Posterior vena cava (tissue), 2 donors: ENCODE data around the gene CORO2A. TPM values are rescaled to one million over a fixed set of nuclear protein-coding genes. Genes with fewer than 3 reads are reported as not detected.
A peak's percentile ranks its signal among the peaks of the same experiment; 100 is the strongest.
"Not testable (repeated sequence)": the region's sequence is repeated elsewhere in the genome, so short reads cannot be mapped to it uniquely, and the experiment has no call there.

ENCODE experiments used
- DNase-seq: peaks from one replicate; pipeline ENCODE4 v3.0.0-alpha.2; 2020; ENCODE audit warnings: low spot score
- intact Hi-C, 2 donors: fragments of 100-400 bp; cut with DNase I; formaldehyde crosslinking; loops; one replicate each; pipeline versions ENCODE4 v1.14.1 to v1.14.2; 2022 to 2023
- microRNA-seq, 2 donors: library from miRNA; unstranded; fragments of <30 nt; microRNA quantifications; one replicate each; pipeline ENCODE4 v1.2.0, GENCODE V29; 2020 to 2021; ENCODE audit warnings: borderline microRNAs expressed in 2 of 2
- total RNA-seq, 2 donors: library from RNA; stranded (reverse); fragmentation: NEBNext Ultra II Directional; extraction: Animal tissue kit (Norgen Biotek cat#: 25700); gene quantifications; one replicate each; pipeline ENCODE4 v1.2.1, GENCODE V29; 2021
- donor health status: DM: yes; HTN: yes; CAD: no.
- donor health status: DM: yes; HTN: yes; CAD: no.

The CORO2A gene
- total RNA-seq, 2 donors from 2014 or later = 0.95 to 1.2 TPM

GRCh38 chr9:98081477-98082219 lies 110.8 kb downstream of the CORO2A start:
- intact Hi-C loops = no loop called here
- no peak for DNase-seq

- no peak for DNase-seq
- intact Hi-C loops = no loop called here
Observed at GRCh38 chr9:98080780-98081179, 111.7 kb downstream of the CORO2A start.

- DNase-seq = no peak
- intact Hi-C loops = no loop called here
Observed at GRCh38 chr9:98080326-98080725, 112.1 kb downstream of the CORO2A start.

- intact Hi-C loops = loop anchor here in 1 of 2 donors (10.0 kb wide), 1 partner anchor 126 kb away; no protein-coding TSS in a partner anchor
- DNase-seq = no peak
Observed at GRCh38 chr9:98078895-98079294, 113.5 kb downstream of the CORO2A start.

- intact Hi-C loops = loop anchor here in 1 of 2 donors (10.0 kb wide), 1 partner anchor 128 kb away; no protein-coding TSS in a partner anchor
- not testable (repeated sequence) for DNase-seq
Observed at GRCh38 chr9:98076514-98076890, 115.9 kb downstream of the CORO2A start.

- intact Hi-C loops = loop anchor here in 1 of 2 donors (10.0 kb wide), 1 partner anchor 129 kb away; no protein-coding TSS in a partner anchor
- no peak for DNase-seq
Observed at GRCh38 chr9:98075332-98075805, 117.1 kb downstream of the CORO2A start.

GRCh38 chr9:98074115-98074990 lies 118.1 kb downstream of the CORO2A start:
- DNase-seq = peak; percentile 84

GRCh38 chr9:98071737-98072136 lies 120.7 kb downstream of the CORO2A start:
- no peak for DNase-seq
- intact Hi-C loops = loop anchor here in 1 of 2 donors (10.0 kb wide), 1 partner anchor 133 kb away; no protein-coding TSS in a partner anchor

More at GRCh38 chr9:98074115-98074990, 118.1 kb downstream of the CORO2A start:
- intact Hi-C loops = loop anchor here in 1 of 2 donors (10.0 kb wide), 1 partner anchor 130 kb away; no protein-coding TSS in a partner anchor

Small RNA genes lying within 50 kb of the gene (microRNA-seq; reads per million reads assigned to microRNA genes)
- gene MIR6854 = 0 to 0.65 reads per million in 2 donors

Other genes with a start within 250 kb of the CORO2A start
- 10 to 100 TPM; 95.8 to 98.0 TPM for gene ANP32B, start 209.3 kb downstream of the CORO2A start, total RNA-seq
- 10 to 100 TPM; 25.5 to 31.9 TPM for gene NANS, start 135.9 kb downstream of the CORO2A start, total RNA-seq
- gene TRIM14, start 73.4 kb downstream of the CORO2A start, total RNA-seq = 10 to 100 TPM in 1 of 2 donors, 1 to 10 TPM in 1; 4.9 to 11.8 TPM
- gene TBC1D2, start 63.0 kb upstream of the CORO2A start, total RNA-seq = 10 to 100 TPM in 1 of 2 donors, 1 to 10 TPM in 1; 6.9 to 10.5 TPM